Type B pancreatic cell (in vitro differentiated cells): ENCODE measurements around the gene CERS6. TPM values are rescaled to one million over a fixed set of nuclear protein-coding genes. Genes with fewer than 3 reads are reported as not detected.

Source experiments
- DNase-seq: peaks from one replicate; pipeline ENCODE4 v3.0.0; 2021; ENCODE audit warnings: mixed read lengths; ENCODE audit not compliant: unreplicated experiment; ENCODE audit errors: extremely low spot score
- H3K27ac Mint-ChIP-seq: 2 replicates; pipeline ENCODE4 v1.8.0; 2021; ENCODE audit warnings: mild to moderate bottlenecking, mixed read lengths
- H3K27me3 Mint-ChIP-seq: 2 replicates; pipeline ENCODE4 v1.8.0; 2021; ENCODE audit warnings: mixed read lengths
- H3K36me3 Mint-ChIP-seq: 2 replicates; pipeline ENCODE4 v1.8.0; 2021; ENCODE audit warnings: mixed read lengths
- H3K4me1 Mint-ChIP-seq: one replicate; pipeline ENCODE4 v1.8.0; 2021; ENCODE audit warnings: mixed read lengths; ENCODE audit not compliant: unreplicated experiment
- H3K4me3 Mint-ChIP-seq: 2 replicates; pipeline ENCODE4 v1.8.0; 2021; ENCODE audit warnings: mild to moderate bottlenecking, mixed read lengths
- H3K9me3 Mint-ChIP-seq: 2 replicates; pipeline ENCODE4 v1.8.0; 2021; ENCODE audit warnings: mixed read lengths
- total RNA-seq: library from RNA; stranded (reverse); gene quantifications from 2 replicates; pipeline ENCODE4 v1.2.1, GENCODE V29; 2021; ENCODE audit warnings: low replicate concordance
- TF ChIP-seq, protein P1 (sequence below): fragments of 200-600 bp; sonication (generic); conservative IDR thresholded peaks from 2 replicates; pipeline ENCODE4 v1.5.0; 2021; ENCODE audit warnings: antibody characterized with exemption, mild to moderate bottlenecking

CERS6 gene
- total RNA-seq, 1 donor from 2014 or later: 43.0 TPM

DNA sequence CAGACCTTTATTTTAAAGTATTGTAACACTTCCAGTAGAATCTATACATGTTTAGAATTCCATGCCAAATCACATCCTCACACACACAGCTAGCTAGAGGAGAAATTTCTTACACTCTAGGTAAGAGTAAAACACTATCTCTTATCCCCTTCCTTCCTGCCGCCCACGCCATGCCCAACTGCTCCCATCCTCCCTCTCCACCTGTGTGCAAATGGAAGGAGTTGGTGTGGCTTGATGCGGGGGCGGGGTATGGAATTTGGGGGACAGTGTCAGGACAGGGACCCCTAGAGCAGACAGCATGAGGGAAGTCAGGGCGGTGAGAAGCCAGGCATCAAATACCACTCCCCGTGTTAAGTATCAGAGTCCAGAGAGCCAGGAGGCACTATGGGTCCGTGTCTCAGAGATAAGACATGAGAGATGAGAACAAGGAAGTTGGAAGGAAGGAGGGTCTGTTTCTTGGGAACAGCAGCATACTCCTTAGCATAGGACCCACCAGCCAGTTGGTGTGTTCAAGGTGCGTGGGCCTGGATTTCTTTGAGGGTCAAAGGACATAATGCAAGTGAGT, 297.8 kb downstream of the CERS6 start:
- TF ChIP-seq, protein P1, sequence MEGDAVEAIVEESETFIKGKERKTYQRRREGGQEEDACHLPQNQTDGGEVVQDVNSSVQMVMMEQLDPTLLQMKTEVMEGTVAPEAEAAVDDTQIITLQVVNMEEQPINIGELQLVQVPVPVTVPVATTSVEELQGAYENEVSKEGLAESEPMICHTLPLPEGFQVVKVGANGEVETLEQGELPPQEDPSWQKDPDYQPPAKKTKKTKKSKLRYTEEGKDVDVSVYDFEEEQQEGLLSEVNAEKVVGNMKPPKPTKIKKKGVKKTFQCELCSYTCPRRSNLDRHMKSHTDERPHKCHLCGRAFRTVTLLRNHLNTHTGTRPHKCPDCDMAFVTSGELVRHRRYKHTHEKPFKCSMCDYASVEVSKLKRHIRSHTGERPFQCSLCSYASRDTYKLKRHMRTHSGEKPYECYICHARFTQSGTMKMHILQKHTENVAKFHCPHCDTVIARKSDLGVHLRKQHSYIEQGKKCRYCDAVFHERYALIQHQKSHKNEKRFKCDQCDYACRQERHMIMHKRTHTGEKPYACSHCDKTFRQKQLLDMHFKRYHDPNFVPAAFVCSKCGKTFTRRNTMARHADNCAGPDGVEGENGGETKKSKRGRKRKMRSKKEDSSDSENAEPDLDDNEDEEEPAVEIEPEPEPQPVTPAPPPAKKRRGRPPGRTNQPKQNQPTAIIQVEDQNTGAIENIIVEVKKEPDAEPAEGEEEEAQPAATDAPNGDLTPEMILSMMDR: no peak
- no peak overlapping the region for H3K27ac Mint-ChIP-seq
- no peak overlapping the region for H3K4me3 Mint-ChIP-seq
- no peaks in the 10 kb centered on the region for H3K9me3 Mint-ChIP-seq
- no peaks in the 10 kb centered on the region for H3K27me3 Mint-ChIP-seq
- H3K4me1 Mint-ChIP-seq: peaks cover 23% of the 10 kb centered on the region
- DNase-seq: no peak
- peaks cover 24% of the 10 kb centered on the region for H3K36me3 Mint-ChIP-seq

DNA sequence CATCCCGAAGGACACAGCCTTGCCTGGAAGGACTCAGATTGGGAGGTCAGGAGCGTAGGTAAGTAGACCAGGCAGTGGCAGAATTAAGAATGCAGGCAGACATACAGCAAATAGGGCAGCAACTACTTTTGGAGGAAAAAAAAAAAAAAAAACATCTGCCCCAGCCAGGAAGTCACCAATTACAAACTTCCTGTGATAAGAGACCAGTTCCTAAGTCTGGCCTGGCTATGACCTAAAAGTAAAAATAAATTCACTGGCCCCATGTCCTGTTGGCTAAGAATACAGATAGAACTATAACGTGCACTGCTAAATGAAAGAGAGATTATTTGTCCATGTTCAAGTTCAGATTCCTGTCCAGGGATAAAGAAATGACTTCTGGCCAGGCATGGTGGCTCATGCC, 301.2 kb downstream of the CERS6 start:
- Mint-ChIP-seq H3K4me1 (peaks cover 8% of the 10 kb centered on the region), H3K27me3 (no peaks in the 10 kb centered on the region), H3K9me3 (no peaks in the 10 kb centered on the region), H3K4me3 (no peak overlapping the region), H3K36me3 (peaks cover 14% of the 10 kb centered on the region), H3K27ac (no peak overlapping the region)
- no peak for DNase-seq
- TF ChIP-seq, protein P1: no peak

DNA sequence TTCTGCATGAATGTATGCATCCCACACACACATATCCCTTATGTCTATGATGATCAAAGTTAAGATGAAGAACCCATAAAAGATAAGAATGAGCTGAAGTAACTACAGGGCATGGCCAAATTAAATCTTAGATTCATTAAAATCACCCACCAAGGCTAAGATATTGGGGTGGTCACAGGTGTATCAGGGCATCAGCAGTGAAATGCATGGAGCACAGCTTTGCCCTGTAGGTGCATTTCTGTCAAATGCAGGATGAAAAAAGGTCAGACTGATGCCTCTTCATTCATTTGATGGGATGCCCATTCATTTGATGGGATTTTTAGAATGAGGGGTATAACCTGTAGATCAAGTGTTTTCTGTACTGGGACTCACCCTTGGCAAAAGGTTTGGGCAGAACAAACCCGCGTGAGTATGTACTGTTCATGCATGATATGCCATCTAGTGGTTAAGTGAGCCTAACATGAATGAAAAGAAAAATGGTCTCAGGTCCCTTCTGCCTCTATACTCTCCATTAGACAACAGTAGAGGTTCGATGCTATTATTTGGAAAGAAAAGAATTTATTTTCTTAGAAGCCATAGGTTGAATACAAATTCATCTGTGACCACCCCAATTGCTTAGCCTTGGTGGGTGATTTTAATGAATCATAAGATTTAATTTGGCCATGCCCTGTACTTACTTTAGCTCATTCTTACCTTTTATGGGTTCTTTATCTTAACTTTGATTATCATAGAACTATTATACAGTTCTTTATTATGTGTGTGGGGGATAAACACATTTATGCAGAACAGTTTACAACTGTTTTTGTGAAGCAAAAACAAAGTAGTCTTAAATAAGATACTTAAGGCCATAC, 303.1 kb downstream of the CERS6 start:
- Mint-ChIP-seq H3K27me3 (no peaks in the 10 kb centered on the region), H3K4me1 (peaks cover 8% of the 10 kb centered on the region), H3K27ac (no peak overlapping the region), H3K4me3 (no peak overlapping the region), H3K9me3 (no peaks in the 10 kb centered on the region), H3K36me3 (peaks cover 14% of the 10 kb centered on the region)
- no peak for DNase-seq
- TF ChIP-seq, protein P1: peak; percentile 74

DNA sequence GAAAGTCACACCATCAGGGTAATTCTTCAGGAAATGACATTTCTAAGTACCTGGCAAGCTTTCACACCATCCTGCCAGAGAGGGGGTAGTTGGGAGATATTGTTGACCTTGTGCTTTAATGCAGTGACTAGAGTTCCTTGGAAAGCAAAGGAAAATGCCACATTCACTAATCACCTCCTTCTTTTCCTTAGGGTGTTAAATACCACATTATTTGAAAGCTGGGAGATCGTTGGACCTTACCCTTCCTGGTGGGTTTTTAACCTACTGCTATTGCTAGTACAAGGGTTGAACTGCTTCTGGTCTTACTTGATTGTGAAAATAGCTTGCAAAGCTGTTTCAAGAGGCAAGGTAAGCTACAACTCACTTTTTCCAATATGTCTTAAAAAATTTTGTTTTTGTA, 309.3 kb downstream of the CERS6 start:
- Mint-ChIP-seq H3K4me1 (peaks cover under 1% of the 10 kb centered on the region), H3K27ac (no peak overlapping the region)

DNA sequence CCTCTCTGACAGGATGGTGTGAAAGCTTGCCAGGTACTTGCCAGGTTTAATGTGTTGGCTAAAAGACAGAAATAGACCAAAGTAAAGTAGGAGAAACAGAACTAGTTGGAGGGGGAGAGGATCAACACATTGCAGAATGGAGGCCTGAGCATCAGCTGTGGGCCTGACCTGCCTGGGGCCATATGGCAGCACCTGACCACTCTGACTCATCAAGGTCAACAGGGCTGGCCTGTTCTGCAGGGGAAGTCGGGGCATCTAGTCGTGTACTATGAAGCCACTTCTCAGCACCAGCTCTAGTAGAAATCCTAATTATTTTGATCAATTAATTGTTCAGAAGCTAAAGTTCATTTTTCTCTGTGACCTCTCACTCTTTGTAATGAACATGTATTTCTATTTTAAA, 310.5 kb downstream of the CERS6 start:
- no peak for DNase-seq
- no peak overlapping the region for H3K4me3 Mint-ChIP-seq
- H3K36me3 Mint-ChIP-seq: peaks cover 33% of the 10 kb centered on the region
- H3K27me3 Mint-ChIP-seq: no peaks in the 10 kb centered on the region
- TF ChIP-seq, protein P1: no peak
- H3K27ac Mint-ChIP-seq: no peak overlapping the region
- H3K9me3 Mint-ChIP-seq: peaks cover 13% of the 10 kb centered on the region
- H3K4me1 Mint-ChIP-seq: peaks cover 7% of the 10 kb centered on the region

More for the DNA sequence above, 309.3 kb downstream of the CERS6 start:
- TF ChIP-seq, protein P1: no peak
- no peak for DNase-seq
- Mint-ChIP-seq H3K9me3 (peaks cover 13% of the 10 kb centered on the region), H3K27me3 (no peaks in the 10 kb centered on the region), H3K4me3 (no peak overlapping the region), H3K36me3 (peaks cover 33% of the 10 kb centered on the region)
